NCI-H460 (cell line): ENCODE results near the gene CYP2D6. TPM values are rescaled to one million over a fixed set of nuclear protein-coding genes. Genes with fewer than 3 reads are reported as not detected.

Experiments used
- DNase-seq: peaks from one replicate; pipeline ENCODE4 v3.0.0-alpha.2; 2016; ENCODE audit warnings: low read depth; ENCODE audit errors: extremely low read depth
- total RNA-seq: library from RNA; depleted of rRNA; stranded (reverse); fragments of >200 nt; shearing (Covaris generic); gene quantifications from 2 replicates; pipeline ENCODE4 v1.2.3, GENCODE V29; 2014; rRNA removed

Gene CYP2D6
- total RNA-seq, 1 experiment from 2014 or later = 0.59 TPM

DNA sequence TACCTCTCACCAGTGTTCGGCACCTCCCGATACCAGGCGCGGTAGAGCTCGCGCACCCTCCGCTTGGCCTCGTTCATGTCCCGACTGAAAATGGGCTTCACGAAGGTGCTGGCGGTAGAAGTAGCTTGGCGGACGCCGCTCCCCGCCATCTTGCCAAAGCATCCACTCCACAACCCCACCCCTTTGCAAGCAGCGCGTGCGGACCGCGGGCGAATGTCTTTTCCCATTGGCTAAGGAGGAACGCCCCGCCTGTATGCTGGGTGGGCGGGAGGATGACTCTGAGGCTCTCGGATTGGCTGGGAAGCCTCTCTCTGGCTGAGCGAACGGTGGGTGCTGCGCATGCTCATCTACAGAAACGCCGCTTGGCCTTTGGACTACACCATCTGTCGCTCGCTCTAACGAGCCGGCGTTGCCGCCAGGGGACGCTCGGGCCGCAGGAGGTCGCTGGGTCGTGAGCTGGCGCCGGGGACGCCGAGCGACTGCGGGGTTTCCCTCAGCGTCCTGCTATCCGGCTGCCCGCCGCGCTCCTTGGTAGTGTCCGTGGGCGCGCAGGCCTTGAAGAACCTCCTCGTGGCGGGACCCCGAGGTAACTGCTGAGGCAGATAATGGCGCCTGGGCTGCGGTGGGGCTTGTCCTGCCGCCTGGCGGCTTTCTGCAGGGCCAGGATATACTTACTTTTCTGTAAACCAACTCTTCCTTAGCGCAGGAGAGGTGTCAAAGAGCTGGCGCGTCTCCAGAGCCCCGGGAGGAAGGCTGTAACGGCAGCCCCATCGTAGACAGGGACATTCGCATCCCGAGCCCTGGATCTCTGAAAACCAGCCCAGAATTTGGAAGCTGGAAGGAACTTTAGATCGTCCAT, 39.8 kb downstream of the CYP2D6 start, which contains the start of gene NDUFA6:
TSS of gene NDUFA6 (minus strand) at position 177 of the 859 bp plus-strand sequence. CDS start at position 149, 28 bp downstream.
- DNase-seq = peak; percentile 97

DNA sequence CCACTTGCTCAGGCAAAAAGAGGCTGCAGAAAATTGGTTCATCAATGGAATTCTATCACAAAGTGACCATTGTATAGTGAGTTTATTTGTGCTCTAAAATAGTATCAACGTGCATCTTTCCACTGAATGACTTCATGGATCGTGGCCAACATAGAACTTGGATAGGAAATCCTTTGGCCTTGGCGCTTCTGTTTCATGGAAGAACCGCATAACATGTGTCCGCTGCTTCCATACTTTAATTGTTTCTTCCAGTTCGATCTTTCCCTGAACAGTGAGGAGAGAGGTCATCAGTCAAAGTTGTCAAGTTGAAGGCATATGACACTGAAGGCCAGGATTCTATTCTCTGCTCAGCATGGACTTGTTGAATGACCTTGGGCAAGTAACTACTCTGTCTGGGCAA, 44.6 kb downstream of the CYP2D6 start:
- no peak for DNase-seq

DNA sequence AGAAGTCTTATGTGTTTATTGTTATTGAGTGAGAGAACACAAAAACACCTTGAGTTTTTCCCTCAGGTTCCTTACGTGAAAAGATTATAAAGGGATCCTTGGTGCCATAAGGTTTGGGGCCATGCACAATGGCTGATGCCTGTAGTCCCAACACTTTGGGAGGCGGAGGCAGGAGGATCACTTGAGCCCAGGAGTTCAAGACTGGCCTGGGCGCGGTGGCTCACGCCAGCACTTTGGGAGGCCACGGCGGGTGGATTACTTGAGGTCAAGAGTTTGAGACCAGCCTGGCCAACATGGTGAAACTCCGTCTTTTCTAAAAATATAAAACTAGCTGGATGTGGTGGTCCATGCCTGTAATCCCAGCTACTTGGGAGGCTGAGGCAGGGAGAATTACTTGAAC, 45.7 kb downstream of the CYP2D6 start:
- no peak for DNase-seq

DNA sequence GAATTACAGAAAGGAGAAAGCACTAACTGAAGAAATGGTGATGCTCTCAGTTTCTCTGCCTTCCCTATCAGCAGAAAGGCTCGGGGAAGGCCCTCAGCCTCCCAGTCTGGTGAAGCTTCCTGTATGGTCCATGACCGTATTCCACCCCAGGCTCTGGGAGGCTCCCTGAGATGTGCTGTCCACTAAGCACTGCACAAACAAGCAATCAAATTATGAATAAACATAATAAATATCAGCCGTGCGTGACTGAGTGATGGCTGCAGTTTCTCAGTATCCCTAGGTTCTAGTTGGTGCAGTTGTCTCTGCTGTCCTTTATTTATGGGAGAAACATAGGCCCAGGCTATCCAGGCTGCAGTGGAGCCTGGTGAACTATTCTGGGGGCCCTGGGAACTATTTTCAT, 47.5 kb downstream of the CYP2D6 start:
- no peak for DNase-seq

DNA sequence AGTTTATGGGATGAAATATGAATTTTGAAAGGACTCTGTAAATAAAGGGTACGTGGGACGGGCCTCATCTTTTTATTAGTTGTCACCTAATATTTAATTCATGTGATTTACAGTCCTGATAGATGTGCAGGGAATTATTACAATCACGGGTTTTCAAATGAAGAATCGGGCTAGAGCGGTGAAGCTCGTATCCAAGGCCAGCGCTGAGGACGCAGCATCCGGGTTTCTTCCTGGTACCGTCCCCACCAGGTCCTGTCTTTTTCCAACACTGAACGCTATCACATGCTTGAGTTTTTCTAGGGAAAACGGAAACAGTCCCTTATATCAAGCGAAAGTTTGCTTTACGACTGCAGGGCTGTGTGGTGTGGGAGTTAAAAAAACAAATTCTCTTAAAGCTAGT, 50.3 kb downstream of the CYP2D6 start:
- DNase-seq = peak; percentile 17

DNA sequence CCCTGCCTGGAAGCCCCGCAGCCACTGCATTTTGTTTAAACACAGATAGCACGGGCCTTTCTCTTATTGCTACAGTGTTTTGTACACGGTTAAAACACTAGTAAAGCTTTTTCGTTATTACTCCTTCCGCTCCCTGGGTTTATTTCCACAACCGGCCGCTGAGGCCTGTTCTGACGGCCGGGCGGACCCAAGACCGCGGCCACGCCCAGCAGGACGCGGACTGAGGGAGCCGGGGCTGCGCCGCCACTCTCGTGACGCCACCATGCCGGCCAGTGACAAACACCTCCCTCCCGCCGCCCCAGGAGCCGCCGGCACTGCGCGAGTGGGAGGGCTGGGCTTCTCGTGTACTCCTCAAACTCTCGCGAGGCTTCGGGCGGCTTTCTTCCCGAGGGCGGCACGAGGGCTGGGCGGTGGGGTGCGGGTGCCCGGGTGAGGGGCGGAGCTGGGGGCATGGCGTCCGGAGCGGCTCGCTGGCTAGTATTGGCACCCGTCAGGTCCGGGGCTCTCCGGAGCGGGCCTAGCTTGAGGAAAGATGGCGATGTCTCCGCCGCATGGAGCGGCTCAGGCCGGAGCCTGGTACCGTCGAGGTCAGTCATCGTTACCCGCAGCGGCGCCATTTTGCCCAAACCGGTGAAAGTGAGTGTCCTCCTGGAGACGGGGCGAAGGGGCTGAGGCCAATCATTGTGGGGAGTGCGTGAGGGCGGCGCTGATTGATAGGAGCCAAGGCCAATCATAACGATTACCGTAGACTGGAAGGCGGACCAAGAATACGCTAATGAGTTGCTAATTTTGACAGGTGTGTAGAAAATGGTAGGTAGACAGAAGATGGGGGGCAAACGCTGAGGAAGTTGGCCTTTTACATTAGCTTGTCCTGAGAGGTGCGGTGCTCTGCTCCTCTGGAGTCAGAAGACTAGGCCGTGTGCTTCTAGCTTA, 51.0 kb downstream of the CYP2D6 start, which contains the start of gene SMDT1:
TSS of gene SMDT1 (plus strand) at position 382 of the 933 bp plus-strand sequence. CDS start at position 451, 69 bp downstream.
- DNase-seq = peak; percentile 96

DNA sequence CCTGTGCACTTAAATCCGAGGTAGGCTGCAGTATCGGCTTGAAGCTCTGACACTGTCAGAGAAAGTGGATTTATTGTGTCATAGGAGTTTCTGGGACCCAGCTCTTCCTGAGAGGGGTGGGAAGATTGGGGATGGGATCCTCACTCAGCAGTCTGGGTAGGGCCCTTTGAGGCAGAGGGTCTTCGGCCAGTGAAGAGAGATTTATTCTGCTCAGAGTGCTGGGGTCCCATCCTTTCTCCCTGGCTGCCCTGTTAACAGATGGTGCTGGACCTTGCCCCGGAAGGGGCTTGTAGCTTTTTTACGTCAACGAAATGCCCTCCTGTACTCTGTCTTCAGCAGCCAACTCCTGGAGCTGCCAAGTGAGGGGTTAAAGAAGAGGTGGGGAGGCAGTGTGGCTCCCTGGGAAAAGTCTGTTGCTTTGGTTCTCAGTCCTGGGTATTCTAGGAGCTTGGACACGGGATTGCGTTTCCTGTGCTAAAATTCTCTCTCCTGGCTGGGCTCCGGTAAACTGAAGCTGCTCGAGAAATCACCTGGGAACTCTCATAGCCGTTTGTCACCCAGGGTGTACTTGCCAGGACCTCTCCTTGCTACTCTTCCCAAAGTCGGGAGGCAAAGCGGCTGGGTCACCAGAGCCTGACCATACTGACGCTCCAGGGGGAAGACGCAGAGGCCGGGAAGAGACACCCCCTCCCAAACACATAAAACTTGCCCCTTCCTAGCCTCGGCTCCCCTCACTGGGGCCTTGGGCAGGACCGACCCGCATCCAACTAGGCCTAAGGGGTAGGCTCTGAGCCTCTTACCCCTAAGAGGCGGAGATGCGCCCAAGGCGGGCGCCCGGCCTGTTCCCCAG, 51.9 kb downstream of the CYP2D6 start:
- no peak for DNase-seq

DNA sequence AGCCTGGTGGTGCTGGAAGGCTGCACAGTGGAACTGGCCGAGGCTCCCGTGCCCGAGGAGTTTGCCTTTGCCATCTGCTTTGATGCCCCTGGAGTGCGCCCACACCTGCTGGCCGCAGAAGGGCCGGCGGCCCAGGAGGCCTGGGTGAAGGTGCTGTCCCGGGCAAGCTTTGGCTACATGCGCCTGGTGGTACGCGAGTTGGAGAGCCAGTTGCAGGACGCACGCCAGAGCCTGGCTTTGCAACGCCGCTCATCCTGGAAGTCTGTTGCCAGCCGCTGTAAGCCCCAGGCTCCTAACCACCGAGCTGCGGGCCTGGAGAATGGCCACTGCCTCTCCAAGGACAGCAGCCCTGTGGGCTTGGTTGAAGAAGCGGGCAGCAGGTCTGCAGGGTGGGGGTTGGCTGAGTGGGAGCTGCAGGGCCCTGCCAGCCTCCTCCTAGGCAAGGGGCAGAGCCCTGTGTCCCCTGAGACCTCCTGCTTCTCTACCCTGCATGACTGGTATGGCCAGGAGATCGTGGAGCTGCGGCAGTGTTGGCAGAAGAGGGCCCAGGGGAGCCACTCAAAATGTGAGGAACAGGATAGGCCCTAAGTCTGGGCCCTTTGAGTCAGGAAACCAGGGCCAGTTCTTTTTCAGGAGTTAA, 53.0 kb downstream of the CYP2D6 start:
- no peak for DNase-seq

DNA sequence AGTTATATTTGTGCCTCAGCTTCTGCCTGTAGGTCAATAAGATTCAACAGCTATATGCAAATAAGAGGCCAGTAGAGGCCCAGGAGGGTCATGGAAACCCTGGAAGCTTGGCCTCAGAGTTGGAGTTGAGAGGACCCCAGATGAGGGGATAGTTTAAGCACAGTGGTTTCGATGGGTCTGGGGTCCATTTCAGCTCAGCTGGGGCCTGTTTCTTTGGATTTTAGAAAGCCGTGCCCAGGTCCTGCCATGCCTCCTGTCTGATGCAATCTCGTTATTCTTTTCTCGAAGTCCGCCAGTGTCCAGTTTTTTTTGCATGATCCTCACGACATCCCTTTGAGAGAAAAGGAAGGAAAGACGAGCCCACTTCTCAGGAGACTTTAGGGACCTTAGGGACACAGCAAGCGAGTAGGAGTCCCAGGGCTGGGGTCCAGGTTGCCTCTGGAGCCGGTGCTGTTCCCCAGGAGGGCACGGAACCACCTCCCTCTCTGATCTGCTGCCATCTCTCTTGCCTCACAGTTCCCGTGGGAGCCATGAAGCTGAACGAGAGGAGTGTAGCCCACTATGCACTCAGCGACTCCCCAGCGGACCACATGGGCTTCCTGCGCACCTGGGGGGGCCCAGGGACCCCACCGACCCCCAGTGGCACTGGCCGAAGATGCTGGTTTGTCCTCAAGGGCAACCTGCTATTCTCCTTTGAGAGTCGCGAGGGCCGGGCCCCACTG, 53.7 kb downstream of the CYP2D6 start:
- no peak for DNase-seq

Other genes with a start within 250 kb of the CYP2D6 start
- gene SHISA8, start 215.7 kb downstream of the CYP2D6 start, total RNA-seq = not detected in 2 replicates
- gene TNFRSF13C, start 204.0 kb downstream of the CYP2D6 start, total RNA-seq = 0.20 and 0.27 TPM in 2 replicates
- 20.7 and 22.9 TPM in 2 replicates for gene CENPM, start 183.7 kb downstream of the CYP2D6 start, total RNA-seq
- 0.35 and 0.45 TPM in 2 replicates for gene SEPTIN3, start 161.4 kb downstream of the CYP2D6 start, total RNA-seq
- gene WBP2NL, start 132.0 kb downstream of the CYP2D6 start, total RNA-seq = 0.78 and 1.2 TPM in 2 replicates
- 28.0 and 29.5 TPM in 2 replicates for gene NAGA, start 60.0 kb downstream of the CYP2D6 start, total RNA-seq
- 1.5 and 1.8 TPM in 2 replicates for gene PHETA2, start 56.6 kb downstream of the CYP2D6 start, total RNA-seq
- 10.4 and 16.7 TPM in 2 replicates for gene SMDT1, start 51.1 kb downstream of the CYP2D6 start, total RNA-seq
- 68.2 and 73.3 TPM in 2 replicates for gene NDUFA6, start 40.0 kb downstream of the CYP2D6 start, total RNA-seq
- 18.1 and 21.1 TPM in 2 replicates for gene TCF20, start 139.8 kb upstream of the CYP2D6 start, total RNA-seq